Skeletal muscle satellite cell (primary cell): Measurements from ENCODE around the gene IZUMO4.
"Not testable (repeated sequence)": the region's sequence is repeated elsewhere in the genome, so short reads cannot be mapped to it uniquely, and the experiment has no call there.

Experiments
- H3K27me3 ChIP-seq: 2 replicates; pipeline ENCODE4 v1.7.0; 2013; ENCODE audit warnings: low read length; ENCODE audit not compliant: control insufficient read depth, insufficient read depth
- H3K36me3 ChIP-seq: 2 replicates; pipeline ENCODE4 v1.7.0; 2013; ENCODE audit warnings: mild to moderate bottlenecking, control low read depth, low read length; ENCODE audit not compliant: insufficient read depth
- H3K4me1 ChIP-seq: 2 replicates; pipeline ENCODE4 v1.7.0; 2013; ENCODE audit warnings: low read length; ENCODE audit not compliant: control insufficient read depth, insufficient read depth
- H3K4me2 ChIP-seq: 2 replicates; pipeline ENCODE4 v1.7.0; 2013; ENCODE audit warnings: mild to moderate bottlenecking, low read length
- H3K4me3 ChIP-seq: 2 replicates; pipeline ENCODE4 v1.7.0; 2013; ENCODE audit warnings: low read length
- H3K9ac ChIP-seq: 2 replicates; pipeline ENCODE4 v1.7.0; 2013; ENCODE audit warnings: mild to moderate bottlenecking, low read depth, low read length, moderate library complexity
- H3K9me3 ChIP-seq: replicated peaks from 2 replicates; pipeline ENCODE4 v1.7.0; 2013; ENCODE audit warnings: mild to moderate bottlenecking, control low read depth, low read length

IZUMO4 gene

DNA sequence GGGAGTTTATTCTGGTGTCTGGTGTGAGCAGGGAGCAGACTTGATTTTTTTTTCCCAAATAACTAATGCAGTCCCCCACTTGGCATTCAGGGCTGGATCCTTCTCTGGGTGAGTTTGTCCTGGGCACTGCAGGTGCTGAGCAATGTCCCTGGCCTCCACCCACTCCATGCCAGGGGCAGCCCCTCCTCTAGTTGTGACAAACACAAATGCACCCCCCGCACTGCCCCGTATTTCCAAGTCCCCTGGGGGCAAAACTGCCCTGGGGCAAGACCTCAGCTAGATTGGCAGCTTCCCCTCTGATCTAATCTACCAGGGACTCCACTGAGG is 7.0 kb upstream of the IZUMO4 start:
- H3K27me3 ChIP-seq: no peaks in the 10 kb centered on the region
- peak overlapping the region; percentile 46 for H3K9ac ChIP-seq
- no peaks in the 10 kb centered on the region for H3K9me3 ChIP-seq
- H3K4me3 ChIP-seq: peak overlapping the region; percentile 59
- peak overlapping the region; percentile 88 for H3K4me2 ChIP-seq
- peaks cover 32% of the 10 kb centered on the region for H3K4me1 ChIP-seq
- H3K36me3 ChIP-seq: peaks cover 14% of the 10 kb centered on the region

DNA sequence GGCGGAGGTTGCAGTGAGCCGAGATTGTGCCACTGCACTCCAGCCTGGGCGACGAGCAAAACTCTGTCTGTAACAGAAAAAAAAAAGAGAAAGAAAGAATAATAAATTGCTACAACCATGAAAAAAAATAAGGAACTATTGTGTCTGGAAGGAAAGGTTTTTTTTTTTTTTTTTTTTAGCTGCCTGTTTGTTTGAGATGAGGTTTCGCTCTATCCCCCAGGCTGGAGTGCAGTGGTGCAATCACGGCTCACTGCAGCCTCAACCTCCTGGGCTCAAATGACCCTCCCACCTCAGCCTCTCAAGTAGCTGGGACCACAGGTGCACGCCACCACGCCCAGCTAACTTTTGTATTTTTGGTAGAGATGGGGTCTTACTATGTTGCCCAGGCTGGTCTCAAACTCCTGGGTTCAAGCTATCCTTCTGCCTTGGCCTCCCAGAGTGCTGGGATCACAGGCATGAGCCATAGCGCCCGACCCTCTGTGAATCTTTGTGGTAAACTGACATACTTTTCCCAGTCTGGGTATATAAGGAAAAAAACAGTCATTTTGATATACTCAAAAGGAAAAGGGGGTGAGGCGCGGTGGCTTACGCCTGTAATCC is 4.7 kb upstream of the IZUMO4 start:
- H3K4me2 ChIP-seq, H3K9ac ChIP-seq, H3K27me3 ChIP-seq, H3K9me3 ChIP-seq, H3K4me3 ChIP-seq: not testable (repeated sequence)
- H3K36me3 ChIP-seq: peaks cover 11% of the 10 kb centered on the region
- H3K4me1 ChIP-seq: peaks cover 36% of the 10 kb centered on the region

DNA sequence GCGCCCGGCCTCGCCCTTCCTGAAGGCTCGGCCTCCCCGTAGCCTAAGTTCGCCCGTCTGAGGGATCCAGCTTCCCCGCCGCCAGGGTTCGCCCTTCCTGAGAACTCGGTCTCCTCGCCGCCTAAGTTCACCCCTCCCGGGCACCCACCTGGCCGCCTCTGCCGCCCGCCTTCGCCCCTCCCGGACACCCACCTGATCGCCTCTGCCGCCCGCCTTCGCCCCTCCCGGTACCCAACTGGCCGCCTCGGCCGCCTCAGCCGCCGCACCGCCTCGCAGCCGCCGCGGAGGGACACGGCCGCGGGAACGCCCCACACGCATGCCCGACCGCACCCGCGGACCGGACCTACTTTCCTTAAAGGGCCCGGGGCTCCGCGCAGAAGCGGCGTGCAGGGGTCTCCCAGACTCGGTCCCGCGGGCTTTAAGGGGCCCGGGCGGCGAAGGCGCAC is 658 bp upstream of the IZUMO4 start, which contains the start of gene MOB3A:
Gene MOB3A, minus strand, starts transcription at position 293 of the 446 bp plus-strand sequence. CDS start 17,766 bp downstream, outside the sequence.
- Histone ChIP-seq H3K4me1 (peaks cover 20% of the 10 kb centered on the region), H3K36me3 (peaks cover 28% of the 10 kb centered on the region), H3K4me3 (peak within 1 kb of the TSS; percentile 89)

DNA sequence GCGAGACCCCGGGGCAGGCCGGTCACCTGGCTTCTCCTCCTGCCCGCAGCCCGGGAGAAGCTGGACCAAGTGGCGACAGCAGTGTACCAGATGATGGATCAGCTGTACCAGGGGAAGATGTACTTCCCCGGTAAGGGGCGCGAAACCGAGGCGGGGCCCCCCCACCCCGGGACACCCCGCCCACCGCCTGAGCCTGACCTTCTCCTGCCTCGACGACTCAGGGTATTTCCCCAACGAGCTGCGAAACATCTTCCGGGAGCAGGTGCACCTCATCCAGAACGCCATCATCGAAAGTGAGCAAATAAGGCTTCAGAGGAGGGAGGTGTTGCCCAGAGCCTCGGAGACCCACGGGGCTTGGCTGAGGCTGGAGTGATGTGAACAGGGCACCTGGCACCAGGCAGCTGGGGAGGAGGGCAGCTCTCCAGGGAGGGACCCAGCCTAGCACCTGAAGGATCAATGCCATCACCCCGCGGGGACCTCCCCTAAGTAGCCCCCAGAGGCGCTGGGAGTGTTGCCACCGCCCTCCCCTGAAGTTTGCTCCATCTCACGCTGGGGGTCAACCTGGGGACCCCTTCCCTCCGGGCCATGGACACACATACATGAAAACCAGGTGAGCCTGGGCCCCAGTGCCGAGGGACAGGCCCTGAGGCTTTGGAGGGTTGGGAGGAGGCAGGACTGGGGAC is 629 bp downstream of the IZUMO4 start:
- Histone ChIP-seq H3K9me3 (no peaks in the 10 kb centered on the region), H3K9ac (peak overlapping the region; percentile 50), H3K27me3 (no peaks in the 10 kb centered on the region), H3K36me3 (peaks cover 38% of the 10 kb centered on the region), H3K4me2 (peak overlapping the region; percentile 96), H3K4me1 (peaks cover 18% of the 10 kb centered on the region), H3K4me3 (peak overlapping the region; percentile 71)

More for the DNA sequence above, 658 bp upstream of the IZUMO4 start, which contains the start of gene MOB3A:
- H3K4me2 ChIP-seq: peak within 1 kb of the TSS; percentile 96
- peak within 1 kb of the TSS; percentile 88 for H3K9ac ChIP-seq
- no peaks in the 10 kb centered on the region for H3K27me3 ChIP-seq
- no peaks in the 10 kb centered on the region for H3K9me3 ChIP-seq

DNA sequence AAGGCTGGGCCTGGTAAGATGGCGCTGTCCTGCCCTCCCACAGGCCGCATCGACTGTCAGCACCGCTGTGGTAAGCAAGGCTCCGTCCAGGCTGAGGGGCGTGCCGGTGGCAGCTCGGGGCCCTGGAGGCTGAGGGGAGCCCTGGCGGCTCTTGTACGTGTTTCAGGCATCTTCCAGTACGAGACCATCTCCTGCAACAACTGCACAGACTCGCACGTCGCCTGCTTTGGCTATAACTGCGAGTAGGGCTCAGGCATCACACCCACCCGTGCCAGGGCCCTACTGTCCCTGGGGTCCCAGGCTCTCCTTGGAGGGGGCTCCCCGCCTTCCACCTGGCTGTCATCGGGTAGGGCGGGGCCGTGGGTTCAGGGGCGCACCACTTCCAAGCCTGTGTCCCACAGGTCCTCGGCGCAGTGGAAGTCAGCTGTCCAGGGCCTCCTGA is 1.2 kb downstream of the IZUMO4 start:
- Histone ChIP-seq H3K4me1 (peaks cover 18% of the 10 kb centered on the region), H3K4me2 (peak overlapping the region; percentile 96), H3K9ac (no peak overlapping the region), H3K4me3 (no peak overlapping the region), H3K9me3 (no peaks in the 10 kb centered on the region), H3K27me3 (no peaks in the 10 kb centered on the region), H3K36me3 (peaks cover 35% of the 10 kb centered on the region)

DNA sequence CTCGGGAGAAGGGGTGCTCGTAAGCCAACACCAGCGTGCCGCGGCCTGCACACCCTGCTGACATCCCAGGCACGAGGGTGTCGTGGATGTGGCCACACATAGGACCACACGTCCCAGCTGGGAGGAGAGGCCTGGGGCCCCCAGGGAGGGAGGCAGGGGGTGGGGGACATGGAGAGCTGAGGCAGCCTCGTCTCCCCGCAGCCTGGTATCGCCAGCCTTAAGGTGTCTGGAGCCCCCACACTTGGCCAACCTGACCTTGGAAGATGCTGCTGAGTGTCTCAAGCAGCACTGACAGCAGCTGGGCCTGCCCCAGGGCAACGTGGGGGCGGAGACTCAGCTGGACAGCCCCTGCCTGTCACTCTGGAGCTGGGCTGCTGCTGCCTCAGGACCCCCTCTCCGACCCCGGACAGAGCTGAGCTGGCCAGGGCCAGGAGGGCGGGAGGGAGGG is 2.4 kb downstream of the IZUMO4 start:
- H3K9me3 ChIP-seq: no peaks in the 10 kb centered on the region
- H3K4me3 ChIP-seq: no peak overlapping the region
- H3K36me3 ChIP-seq: peaks cover 35% of the 10 kb centered on the region
- no peaks in the 10 kb centered on the region for H3K27me3 ChIP-seq
- H3K9ac ChIP-seq: no peak overlapping the region
- H3K4me1 ChIP-seq: peaks cover 18% of the 10 kb centered on the region
- H3K4me2 ChIP-seq: no peak overlapping the region

DNA sequence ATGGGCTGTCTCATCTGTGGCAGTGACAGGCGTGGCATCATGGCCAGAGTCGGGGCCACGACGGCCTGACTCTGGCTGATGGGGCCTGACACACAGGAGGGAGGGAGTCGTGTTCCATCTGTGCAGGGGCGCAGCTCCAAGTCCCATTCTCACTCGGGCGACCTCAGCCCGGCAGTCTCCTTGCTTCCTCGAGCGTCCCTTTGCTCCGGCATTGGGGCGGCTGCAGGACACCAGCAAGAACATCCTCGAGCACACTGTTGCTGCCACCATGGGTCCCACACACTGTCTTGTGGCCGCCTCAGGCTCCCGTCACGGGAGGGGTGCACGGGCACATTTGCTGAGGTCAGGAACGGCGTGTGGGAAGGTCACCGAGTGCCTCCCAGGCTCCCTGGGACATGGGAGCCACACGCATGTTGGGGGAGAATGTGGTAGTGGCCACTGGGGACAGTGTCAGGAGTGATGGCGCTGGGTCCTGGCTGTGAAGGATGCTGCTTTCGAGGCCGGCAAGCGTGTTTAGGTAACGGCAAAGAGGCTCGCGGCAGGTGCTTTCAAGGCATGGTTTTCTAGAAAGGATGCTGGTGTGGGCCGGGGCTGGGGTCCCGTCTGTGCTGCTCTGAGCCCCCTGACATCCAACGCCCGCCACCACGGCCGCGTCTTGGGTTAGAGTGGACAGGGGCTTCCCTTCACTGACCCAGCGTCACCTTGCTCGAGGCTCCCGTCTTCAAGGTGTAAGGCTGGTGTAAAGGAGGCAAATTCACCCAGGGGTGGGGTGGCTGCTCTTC is 3.4 kb downstream of the IZUMO4 start:
- H3K4me2 ChIP-seq: no peak overlapping the region
- peaks cover 46% of the 10 kb centered on the region for H3K36me3 ChIP-seq
- H3K9ac ChIP-seq: no peak overlapping the region
- H3K9me3 ChIP-seq: no peaks in the 10 kb centered on the region
- peaks cover 10% of the 10 kb centered on the region for H3K4me1 ChIP-seq
- no peak overlapping the region for H3K4me3 ChIP-seq
- H3K27me3 ChIP-seq: no peaks in the 10 kb centered on the region

DNA sequence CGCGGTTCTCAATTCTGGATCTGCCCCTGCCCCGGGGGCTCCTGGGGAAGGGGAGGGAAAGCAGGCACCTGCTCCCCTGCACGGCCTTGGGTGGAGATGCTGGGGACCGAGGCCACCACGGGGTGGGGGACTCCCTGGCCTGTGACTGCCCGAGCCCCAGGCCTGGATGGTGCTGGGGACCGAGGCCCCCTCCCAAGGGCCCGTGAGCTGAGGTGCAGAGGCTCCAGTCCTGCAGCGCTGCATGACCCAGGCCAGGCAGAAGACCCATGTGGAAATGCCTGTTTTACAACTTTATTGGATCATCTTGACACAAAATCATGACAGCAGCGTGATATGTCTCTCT is 4.0 kb downstream of the IZUMO4 start:
- H3K4me3 ChIP-seq: no peak overlapping the region
- H3K27me3 ChIP-seq: no peaks in the 10 kb centered on the region
- H3K9me3 ChIP-seq: no peaks in the 10 kb centered on the region
- no peak overlapping the region for H3K9ac ChIP-seq
- no peak overlapping the region for H3K4me2 ChIP-seq
- peaks cover 10% of the 10 kb centered on the region for H3K4me1 ChIP-seq
- H3K36me3 ChIP-seq: peaks cover 51% of the 10 kb centered on the region

DNA sequence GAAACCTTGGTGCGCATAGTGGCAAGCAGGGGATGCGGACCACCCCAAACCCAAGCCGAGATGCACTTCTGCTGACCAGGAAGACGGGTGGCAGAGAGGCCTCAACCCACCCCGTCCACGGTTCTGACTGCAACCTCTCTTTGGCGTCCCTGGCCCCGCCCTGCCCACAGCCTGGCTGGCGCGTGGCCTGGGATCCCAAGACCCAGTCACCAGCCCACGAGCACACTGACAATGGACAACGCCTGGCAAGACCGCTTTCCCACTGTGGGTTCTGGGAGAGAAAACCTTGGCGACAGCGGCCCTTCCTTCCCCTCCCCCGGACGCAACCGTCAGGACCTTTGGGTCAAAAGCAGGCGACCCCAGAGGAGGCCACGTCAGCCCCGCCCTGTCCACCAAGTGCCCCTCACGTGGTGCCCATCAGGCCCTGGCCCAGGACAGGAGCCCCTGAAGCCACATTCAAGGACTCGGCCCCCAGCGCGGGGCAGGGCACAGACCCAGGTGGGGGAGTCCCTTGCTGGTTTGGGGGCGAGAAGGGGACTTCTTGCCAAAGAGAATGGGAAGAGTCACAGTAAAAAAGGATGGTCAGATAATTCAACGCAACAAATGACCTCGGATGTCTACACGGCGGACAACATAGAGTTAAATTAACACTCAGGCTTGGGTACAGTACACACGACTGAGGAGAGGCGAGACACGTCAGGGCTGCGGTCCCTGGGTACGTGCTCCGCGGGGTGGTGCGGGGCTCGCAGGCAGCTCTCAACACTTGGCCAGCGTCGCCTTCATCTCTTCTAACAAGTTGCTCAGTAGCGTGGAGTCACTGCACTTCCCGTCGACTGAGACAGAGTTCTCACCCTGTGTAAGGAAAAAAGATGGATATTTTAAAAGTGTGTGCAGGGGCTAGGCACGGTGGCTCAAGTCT is 5.0 kb downstream of the IZUMO4 start:
- Histone ChIP-seq H3K4me1 (peaks cover 10% of the 10 kb centered on the region), H3K36me3 (peaks cover 59% of the 10 kb centered on the region), H3K4me2 (no peak overlapping the region), H3K4me3 (no peak overlapping the region), H3K27me3 (no peaks in the 10 kb centered on the region), H3K9ac (no peak overlapping the region), H3K9me3 (no peaks in the 10 kb centered on the region)

DNA sequence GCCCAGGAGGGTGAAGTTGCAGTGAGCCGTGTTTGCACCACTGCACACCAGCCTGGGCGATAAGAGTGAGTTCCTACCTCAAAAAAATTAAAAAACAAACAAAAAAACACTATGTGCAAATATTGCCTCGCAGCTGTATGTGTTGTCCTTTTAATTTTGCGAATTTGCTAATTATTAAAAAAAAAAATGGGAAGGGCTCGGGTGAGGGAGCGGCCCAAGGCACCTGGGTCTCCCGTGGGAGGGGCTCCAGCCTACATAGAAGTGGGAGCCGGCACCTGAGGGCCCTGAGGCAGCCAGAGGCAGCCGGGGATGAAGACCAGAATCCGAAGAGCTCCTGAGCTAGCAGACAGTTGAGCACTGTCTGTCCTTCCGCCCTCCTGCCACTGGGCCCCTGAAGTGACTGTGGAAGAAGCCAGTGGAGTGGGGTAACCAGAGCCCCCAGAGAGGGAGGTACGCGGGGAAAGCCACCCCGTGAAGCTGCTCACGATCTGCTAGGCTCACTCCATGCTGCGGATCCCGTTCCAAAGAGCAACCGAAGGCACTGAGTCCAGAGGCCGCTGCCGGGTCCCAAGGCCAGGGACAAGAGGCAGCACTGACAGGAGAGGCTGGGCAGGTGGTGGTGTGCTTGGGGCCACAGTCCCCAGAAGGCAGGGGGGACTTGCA is 6.5 kb downstream of the IZUMO4 start:
- Histone ChIP-seq H3K36me3 (peaks cover 66% of the 10 kb centered on the region), H3K4me1 (no peaks in the 10 kb centered on the region), H3K27me3 (no peaks in the 10 kb centered on the region), H3K9me3 (no peaks in the 10 kb centered on the region), H3K9ac (no peak overlapping the region), H3K4me2 (no peak overlapping the region), H3K4me3 (no peak overlapping the region)
